Dendritic cell treated with granulocyte-macrophage colony-stimulating factor and Interleukin-4, amounts not matched to agents 40 ng/mL and 50 ng/mL, for 4 days (primary cell): ENCODE measurements around the gene FABP1.

Experiments
- H3K27ac Mint-ChIP-seq: one replicate; pipeline ENCODE4 v1.8.0; 2022; ENCODE audit warnings: mild to moderate bottlenecking, mixed read lengths
- H3K27me3 Mint-ChIP-seq: one replicate; pipeline ENCODE4 v1.8.0; 2022; ENCODE audit warnings: mild to moderate bottlenecking, mixed read lengths
- H3K36me3 Mint-ChIP-seq: one replicate; pipeline ENCODE4 v1.8.0; 2022; ENCODE audit warnings: low read depth, mixed read lengths
- H3K4me1 Mint-ChIP-seq: one replicate; pipeline ENCODE4 v1.8.0; 2022; ENCODE audit warnings: low read depth, mixed read lengths
- H3K4me3 Mint-ChIP-seq: one replicate; pipeline ENCODE4 v1.8.0; 2022; ENCODE audit warnings: mild to moderate bottlenecking, moderate library complexity, mixed read lengths
- H3K9me3 Mint-ChIP-seq: one replicate; pipeline ENCODE4 v1.8.0; 2022; ENCODE audit warnings: mixed read lengths
- intact Hi-C: fragments of 100-400 bp; cut with micrococcal nuclease; formaldehyde crosslinking; loops from one replicate; pipeline ENCODE4 v1.15.0; 2022

Gene FABP1

DNA sequence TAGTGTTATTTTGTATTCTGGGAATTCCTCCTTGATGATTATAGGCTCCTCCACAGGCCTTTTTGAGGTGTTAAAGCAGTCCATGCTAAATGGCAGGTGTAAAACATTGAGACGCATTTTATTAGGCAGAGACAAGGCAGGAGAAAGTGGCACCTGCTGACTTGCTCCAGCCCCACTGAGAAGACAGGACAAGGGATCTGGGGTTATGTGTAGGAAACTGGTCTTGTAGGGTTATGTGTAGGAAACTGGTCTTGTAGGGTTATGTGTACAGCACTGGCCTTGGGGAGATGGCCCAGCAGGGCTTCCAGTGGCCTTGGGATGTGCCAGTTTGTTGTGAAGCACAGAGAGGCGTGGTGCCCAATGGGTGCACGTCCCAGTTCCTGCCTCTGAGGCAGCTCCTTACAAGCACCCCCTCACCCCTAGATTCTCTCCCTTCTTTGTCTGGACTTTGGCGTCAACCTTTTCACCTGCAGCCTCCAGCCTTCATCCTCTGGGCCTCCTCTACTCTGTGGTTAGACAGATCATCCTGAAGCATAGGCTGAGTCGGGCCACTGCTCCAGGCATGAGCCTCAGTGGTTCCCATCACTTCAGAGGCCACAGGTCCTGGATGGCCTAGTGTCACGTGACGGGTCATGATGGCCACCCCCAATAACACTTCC, 921 bp upstream of the FABP1 start:
- no peak overlapping the region for H3K4me3 Mint-ChIP-seq
- intact Hi-C loops: no loop called here
- no peaks in the 10 kb centered on the region for H3K9me3 Mint-ChIP-seq
- H3K36me3 Mint-ChIP-seq: no peaks in the 10 kb centered on the region
- no peak overlapping the region for H3K27ac Mint-ChIP-seq
- H3K4me1 Mint-ChIP-seq: no peaks in the 10 kb centered on the region
- H3K27me3 Mint-ChIP-seq: peaks cover 5% of the 10 kb centered on the region

- Mint-ChIP-seq H3K36me3 (no peaks in the 10 kb centered on the region), H3K4me3 (no peak overlapping the region), H3K27me3 (peaks cover 5% of the 10 kb centered on the region), H3K9me3 (no peaks in the 10 kb centered on the region), H3K27ac (no peak overlapping the region), H3K4me1 (no peaks in the 10 kb centered on the region)
- intact Hi-C loops: no loop called here
These were observed 299 bp downstream of the FABP1 start for GRCh38 chr2:88127638-88127887.

- H3K4me1 Mint-ChIP-seq: no peaks in the 10 kb centered on the region
- intact Hi-C loops: no loop called here
- H3K27ac Mint-ChIP-seq: no peak overlapping the region
- peaks cover 5% of the 10 kb centered on the region for H3K27me3 Mint-ChIP-seq
- H3K9me3 Mint-ChIP-seq: no peaks in the 10 kb centered on the region
- H3K4me3 Mint-ChIP-seq: no peak overlapping the region
- no peaks in the 10 kb centered on the region for H3K36me3 Mint-ChIP-seq
These were observed 857 bp downstream of the FABP1 start for GRCh38 chr2:88126772-88127637.

- Mint-ChIP-seq H3K27ac (no peak overlapping the region), H3K4me3 (no peak overlapping the region), H3K27me3 (peaks cover 5% of the 10 kb centered on the region), H3K36me3 (no peaks in the 10 kb centered on the region), H3K4me1 (no peaks in the 10 kb centered on the region), H3K9me3 (no peaks in the 10 kb centered on the region)
- intact Hi-C loops: no loop called here
These were observed 1.7 kb downstream of the FABP1 start for GRCh38 chr2:88125924-88126771.

DNA sequence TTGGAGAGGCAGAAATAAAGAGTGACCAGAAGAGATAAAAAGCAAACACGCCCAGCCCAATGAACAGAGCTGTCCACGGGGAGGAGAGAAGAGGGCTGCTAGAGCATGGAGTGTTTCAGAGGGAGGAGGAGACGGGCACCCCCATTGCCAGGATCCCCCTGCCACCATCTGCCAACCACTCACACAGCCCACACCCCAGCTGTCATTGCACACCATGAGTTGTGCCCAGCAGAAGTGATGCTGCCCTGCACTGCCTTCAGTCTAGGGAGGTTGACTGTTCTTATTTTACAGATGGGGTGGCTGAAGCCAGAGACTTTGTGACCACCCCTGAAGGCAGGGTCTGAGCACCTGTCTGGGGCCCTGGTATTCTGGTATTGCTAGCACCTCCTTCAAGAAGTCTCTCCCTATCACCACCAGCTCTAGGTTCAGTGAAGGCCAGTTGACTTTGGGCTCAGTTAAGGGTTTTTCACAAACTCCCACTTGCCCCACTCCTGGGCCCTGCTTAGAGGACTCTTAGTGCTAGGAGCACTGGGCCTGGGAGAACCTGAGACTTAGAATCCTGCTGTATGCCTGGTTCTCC, 2.4 kb downstream of the FABP1 start:
- Mint-ChIP-seq H3K4me3 (no peak overlapping the region), H3K9me3 (no peaks in the 10 kb centered on the region), H3K27me3 (peaks cover 5% of the 10 kb centered on the region), H3K36me3 (no peaks in the 10 kb centered on the region), H3K4me1 (no peaks in the 10 kb centered on the region), H3K27ac (no peak overlapping the region)
- intact Hi-C loops: no loop called here

DNA sequence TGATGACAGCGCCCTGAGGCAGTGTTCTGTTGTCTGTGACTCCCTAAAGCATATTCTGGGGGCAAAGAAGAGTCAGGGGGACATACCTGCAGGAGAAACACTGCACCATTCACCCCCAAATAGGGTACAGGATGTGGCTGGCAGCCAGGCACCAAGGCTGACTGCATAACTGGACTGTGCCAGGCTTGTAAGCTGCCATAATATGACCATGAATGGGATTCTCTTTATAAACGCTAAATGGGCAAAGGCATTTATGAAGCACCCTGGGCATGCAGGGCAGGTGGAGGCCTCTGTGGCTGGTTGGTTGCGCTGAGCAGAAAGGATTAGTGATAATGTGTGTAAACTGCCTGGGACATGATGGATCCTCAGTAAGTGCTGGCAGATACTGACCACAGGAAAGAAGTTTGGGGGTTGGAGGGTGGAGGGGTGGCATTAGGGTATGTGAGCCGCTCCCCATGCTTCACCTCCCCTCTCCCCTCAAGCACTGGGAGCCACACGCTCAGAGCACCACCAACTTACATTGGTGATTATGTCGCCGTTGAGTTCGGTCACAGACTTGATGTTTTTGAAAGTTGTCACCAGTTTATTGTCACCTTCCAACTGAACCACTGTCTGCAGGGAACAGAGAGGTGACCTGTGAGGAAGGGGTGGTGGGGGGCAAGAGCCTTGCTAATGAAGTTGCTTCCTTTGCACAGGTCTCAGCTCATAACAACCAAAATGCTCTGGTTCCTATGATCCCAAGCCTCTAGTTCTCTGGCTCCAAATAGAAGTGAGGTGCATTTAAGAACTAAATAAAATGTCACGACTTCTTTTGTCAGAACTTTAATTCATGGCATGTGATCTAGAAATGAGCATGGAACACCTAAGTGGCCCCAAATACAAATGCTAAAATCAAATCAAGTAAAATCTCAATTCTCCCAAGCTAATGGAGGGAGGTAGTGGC, 3.6 kb downstream of the FABP1 start:
- peaks cover 5% of the 10 kb centered on the region for H3K27me3 Mint-ChIP-seq
- H3K9me3 Mint-ChIP-seq: no peaks in the 10 kb centered on the region
- intact Hi-C loops: no loop called here
- no peaks in the 10 kb centered on the region for H3K36me3 Mint-ChIP-seq
- H3K4me1 Mint-ChIP-seq: no peaks in the 10 kb centered on the region
- H3K4me3 Mint-ChIP-seq: no peak overlapping the region
- no peak overlapping the region for H3K27ac Mint-ChIP-seq

DNA sequence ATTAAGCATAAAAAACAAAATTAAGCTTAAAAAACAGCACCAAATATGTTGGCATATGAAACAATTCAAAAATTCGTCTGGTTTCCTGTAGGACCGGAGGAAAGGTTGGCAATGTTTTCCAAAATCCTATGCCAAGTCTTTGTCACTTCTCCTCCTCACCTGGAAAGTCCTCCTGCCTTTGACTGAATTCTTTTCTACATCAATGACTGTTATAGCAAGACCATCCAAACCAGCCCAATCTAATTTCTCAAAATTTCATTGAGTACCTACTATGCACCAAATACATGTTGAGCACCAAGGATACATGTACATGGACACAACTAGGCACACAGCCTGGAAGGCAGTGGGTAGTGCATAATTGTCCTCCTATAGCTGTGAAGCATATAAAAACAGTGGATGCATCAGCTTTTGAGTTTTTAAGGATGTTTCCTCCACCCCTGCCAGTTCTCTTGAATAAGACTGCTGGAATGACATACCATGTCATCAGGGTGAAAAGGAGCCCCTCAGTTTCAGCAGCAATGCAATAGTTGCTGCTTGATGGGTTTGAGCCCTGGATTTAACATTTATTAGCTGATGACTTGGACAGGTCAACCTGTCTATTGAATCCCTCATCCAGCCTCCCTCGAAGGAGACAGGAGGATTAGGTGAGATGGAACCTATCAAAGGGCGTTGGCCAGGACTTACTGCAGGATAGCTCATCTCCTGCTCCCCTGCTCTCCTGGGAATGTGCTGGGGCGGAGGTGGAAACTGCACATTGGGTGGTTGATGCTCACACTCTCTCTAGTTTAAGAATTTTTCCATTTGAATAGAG, 4.5 kb downstream of the FABP1 start:
- no peaks in the 10 kb centered on the region for H3K4me1 Mint-ChIP-seq
- no peaks in the 10 kb centered on the region for H3K9me3 Mint-ChIP-seq
- no peaks in the 10 kb centered on the region for H3K36me3 Mint-ChIP-seq
- no peak overlapping the region for H3K27ac Mint-ChIP-seq
- no peak overlapping the region for H3K4me3 Mint-ChIP-seq
- intact Hi-C loops: no loop called here
- peaks cover 5% of the 10 kb centered on the region for H3K27me3 Mint-ChIP-seq

GRCh38 chr2:88122141-88122884, 5.5 kb downstream of the FABP1 start:
- Mint-ChIP-seq H3K27ac (no peak overlapping the region), H3K9me3 (no peaks in the 10 kb centered on the region), H3K4me1 (no peaks in the 10 kb centered on the region), H3K27me3 (peaks cover 6% of the 10 kb centered on the region), H3K36me3 (no peaks in the 10 kb centered on the region), H3K4me3 (no peak overlapping the region)
- intact Hi-C loops: no loop called here

DNA sequence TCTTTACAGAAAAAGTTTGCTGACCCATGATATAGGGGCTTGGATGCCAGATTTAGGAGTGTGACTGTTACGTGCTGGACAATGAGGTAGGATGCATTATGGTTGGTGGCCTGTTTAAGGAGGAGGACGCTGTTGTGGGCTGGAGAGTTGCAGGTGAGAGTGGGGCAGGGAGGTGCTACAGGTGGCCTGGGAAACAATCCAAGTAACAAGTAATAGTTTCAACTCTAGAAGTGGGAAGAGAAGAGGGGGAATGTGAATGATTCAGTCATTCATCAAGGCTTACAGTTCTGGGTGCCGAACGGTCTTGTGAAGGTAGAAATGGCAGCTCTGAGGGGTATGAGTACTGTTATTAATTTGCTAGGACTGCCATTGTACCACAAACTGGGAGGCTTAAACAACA, 6.2 kb downstream of the FABP1 start:
- Mint-ChIP-seq H3K27ac (no peak overlapping the region), H3K36me3 (no peaks in the 10 kb centered on the region), H3K4me3 (no peak overlapping the region), H3K27me3 (peaks cover 6% of the 10 kb centered on the region), H3K9me3 (no peaks in the 10 kb centered on the region), H3K4me1 (no peaks in the 10 kb centered on the region)
- intact Hi-C loops: no loop called here

- H3K27me3 Mint-ChIP-seq: peaks cover 1% of the 10 kb centered on the region
- no peaks in the 10 kb centered on the region for H3K36me3 Mint-ChIP-seq
- no peak overlapping the region for H3K27ac Mint-ChIP-seq
- H3K4me1 Mint-ChIP-seq: no peaks in the 10 kb centered on the region
- H3K4me3 Mint-ChIP-seq: no peak overlapping the region
- H3K9me3 Mint-ChIP-seq: no peaks in the 10 kb centered on the region
- intact Hi-C loops: no loop called here
These were observed 9.9 kb downstream of the FABP1 start for GRCh38 chr2:88117973-88118372.

DNA sequence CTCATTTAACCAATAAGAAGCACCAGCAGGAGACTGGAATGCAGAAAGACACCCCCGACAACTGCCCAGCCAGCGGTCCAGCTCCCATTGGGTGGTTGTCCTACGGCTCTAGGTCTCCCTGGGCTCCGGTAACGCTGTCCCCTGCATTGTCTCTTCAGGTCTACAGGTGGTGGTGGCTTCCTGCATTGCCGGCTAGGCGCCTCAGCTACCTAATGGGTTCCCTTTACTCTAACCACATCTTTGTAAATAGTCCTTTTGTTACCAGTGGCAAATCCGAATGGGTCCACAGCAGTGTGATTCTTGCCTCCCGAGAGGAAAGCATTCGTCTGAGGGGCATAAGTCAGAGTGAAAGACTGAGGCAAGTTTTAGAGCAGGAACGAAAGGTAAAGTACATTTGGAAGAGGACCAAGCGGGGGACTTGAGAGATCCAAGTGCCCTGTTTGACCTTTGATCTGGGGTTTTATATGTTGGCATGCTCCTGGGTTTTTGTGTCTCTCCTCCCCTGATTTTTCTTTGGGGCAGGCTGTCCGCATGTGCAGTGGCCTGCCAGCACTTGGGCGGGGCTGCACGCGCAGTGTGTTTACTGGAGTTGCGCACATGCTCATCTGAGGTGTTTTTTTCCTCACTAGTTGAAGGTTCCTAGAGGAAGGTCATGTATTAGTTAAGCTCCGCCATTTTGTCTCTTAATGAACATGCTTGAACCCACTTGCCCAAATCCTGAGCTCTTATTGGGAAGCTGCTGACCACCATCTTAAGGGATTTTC, 11.0 kb downstream of the FABP1 start:
- Mint-ChIP-seq H3K4me3 (no peak overlapping the region), H3K27ac (no peak overlapping the region), H3K27me3 (peaks cover 1% of the 10 kb centered on the region), H3K36me3 (no peaks in the 10 kb centered on the region), H3K4me1 (no peaks in the 10 kb centered on the region), H3K9me3 (no peaks in the 10 kb centered on the region)
- intact Hi-C loops: no loop called here
